OCI-LY7 (cell line): ENCODE data around the gene RNF133. TPM values are rescaled to one million over a fixed set of nuclear protein-coding genes. Genes with fewer than 3 reads are reported as not detected.

Source experiments
- BruUV-seq: library from RNA; stranded (reverse); fragments of 400-500 nt; replicated peaks from 2 replicates; lab custom pipeline; 2021; lab: Mats Ljungman, UMichigan
- CTCF ChIA-PET: fragments of 300-600 bp; sonication (Branson Sonifier 250); formaldehyde crosslinking; loops from one replicate; lab custom pipeline; 2022; ENCODE audit warnings: antibody characterized with exemption; ENCODE audit not compliant: unreplicated experiment; lab: Charles Lee
- POLR2A ChIA-PET: fragments of 300-600 bp; sonication (Branson Sonifier 250); formaldehyde crosslinking; loops from one replicate; lab custom pipeline; 2022; ENCODE audit warnings: antibody characterized with exemption; lab: Charles Lee
- DNase-seq: peaks from one replicate; pipeline ENCODE4 v3.0.0-alpha.2; 2015; ENCODE audit warnings: low spot score
- H2AFZ ChIP-seq: fragments of 200-600 bp; sonication (generic), shearing (Covaris generic); 2 replicates; pipeline ENCODE4 v1.6.1; 2014; ENCODE audit warnings: mild to moderate bottlenecking, antibody characterized with exemption, low read length, moderate library complexity
- H3K27ac ChIP-seq: fragments of 200-600 bp; sonication (generic); 2 replicates; pipeline ENCODE4 v1.5.1; 2014; ENCODE audit warnings: mixed run types, low read depth, mild to moderate bottlenecking, moderate library complexity, low read length, inconsistent platforms; ENCODE audit not compliant: poor library complexity, severe bottlenecking
- H3K36me3 ChIP-seq: fragments of 200-600 bp; sonication (generic); 2 replicates; pipeline ENCODE4 v1.6.1; 2014; ENCODE audit warnings: mild to moderate bottlenecking, antibody characterized with exemption, low read length, moderate library complexity, mixed read lengths; ENCODE audit not compliant: insufficient read depth
- H3K4me1 ChIP-seq: fragments of 200-600 bp; sonication (generic); 2 replicates; pipeline ENCODE4 v1.5.1; 2014; ENCODE audit warnings: mild to moderate bottlenecking, low read length; ENCODE audit not compliant: insufficient read depth, poor library complexity, severe bottlenecking
- H3K4me2 ChIP-seq: fragments of 200-600 bp; sonication (generic); 2 replicates; pipeline ENCODE4 v1.6.1; 2014; ENCODE audit warnings: mild to moderate bottlenecking, low read length
- H3K4me3 ChIP-seq: fragments of 200-600 bp; sonication (generic); 2 replicates; pipeline ENCODE4 v1.5.1; 2014; ENCODE audit warnings: mild to moderate bottlenecking, low read depth, low read length; ENCODE audit not compliant: poor library complexity, severe bottlenecking
- H3K79me2 ChIP-seq: fragments of 200-600 bp; sonication (generic); 2 replicates; pipeline ENCODE4 v1.6.1; 2016; ENCODE audit warnings: low read depth, mild to moderate bottlenecking, low read length, moderate library complexity, mixed read lengths; ENCODE audit not compliant: insufficient read depth
- H3K9me2 ChIP-seq: fragments of 200-600 bp; sonication (generic); 2 replicates; pipeline ENCODE4 v1.6.1; 2016; ENCODE audit warnings: mild to moderate bottlenecking, low read length, mixed read lengths; ENCODE audit not compliant: insufficient read depth
- H3K9me3 ChIP-seq: fragments of 200-600 bp; sonication (generic); 2 replicates; pipeline ENCODE4 v1.6.1; 2014; ENCODE audit warnings: mild to moderate bottlenecking, mixed run types, low read length, mixed read lengths
- H4K20me1 ChIP-seq: fragments of 200-600 bp; sonication (generic); 2 replicates; pipeline ENCODE4 v1.6.1; 2014; ENCODE audit warnings: mild to moderate bottlenecking, antibody characterized with exemption, low read length, moderate library complexity, mixed read lengths; ENCODE audit not compliant: insufficient read depth
- CTCF ChIP-seq: fragments of 200-600 bp; sonication (generic); conservative IDR thresholded peaks from 2 replicates; pipeline ENCODE4 v1.5.1; 2014; ENCODE audit warnings: mild to moderate bottlenecking, antibody characterized with exemption, low read length, moderate library complexity, mixed read lengths
- EZH2phosphoT487 ChIP-seq: fragments of 200-600 bp; sonication (generic); IDR thresholded peaks from 2 replicates; pipeline ENCODE4 v1.6.1; 2018; ENCODE audit warnings: low read depth, borderline replicate concordance, mild to moderate bottlenecking, mixed run types, antibody characterized with exemption, low read length, moderate library complexity, mixed read lengths
- intact Hi-C: fragments of 100-400 bp; cut with micrococcal nuclease; formaldehyde crosslinking; loops from one replicate; pipeline ENCODE4 v1.10.0; 2022; ENCODE audit not compliant: unreplicated experiment
- total RNA-seq, 2 experiments: library from RNA; depleted of rRNA in 1 of 2; stranded (reverse); fragments of >200 nt in 1 of 2; shearing (Covaris generic) in 1 of 2; gene quantifications; 2 replicates each; pipeline ENCODE4 v1.2.3, GENCODE V29; 2014 to 2022

The RNF133 gene
- total RNA-seq, 2 experiments from 2014 or later: not detected

DNA sequence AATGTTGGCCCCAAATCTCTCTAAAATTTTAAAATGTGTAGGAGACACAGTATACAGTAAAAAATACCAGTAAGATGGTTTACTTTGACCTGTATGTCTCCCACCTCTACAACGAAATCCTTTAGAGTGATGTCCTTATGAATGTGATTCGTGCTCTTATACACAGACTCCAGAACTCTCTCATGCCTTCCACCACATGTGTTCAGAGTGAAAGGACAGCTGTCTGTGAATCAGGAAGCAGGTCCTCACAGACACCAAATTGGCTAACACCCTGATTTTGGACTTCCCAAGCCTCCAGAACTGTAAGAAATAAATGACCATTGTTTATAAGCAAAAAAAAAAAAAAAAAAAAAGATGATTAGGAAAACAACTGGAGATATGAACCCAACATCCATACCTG is 35.2 kb downstream of the RNF133 start:
- BruUV-seq: no TSS peak
- intact Hi-C loops: no loop called here

DNA sequence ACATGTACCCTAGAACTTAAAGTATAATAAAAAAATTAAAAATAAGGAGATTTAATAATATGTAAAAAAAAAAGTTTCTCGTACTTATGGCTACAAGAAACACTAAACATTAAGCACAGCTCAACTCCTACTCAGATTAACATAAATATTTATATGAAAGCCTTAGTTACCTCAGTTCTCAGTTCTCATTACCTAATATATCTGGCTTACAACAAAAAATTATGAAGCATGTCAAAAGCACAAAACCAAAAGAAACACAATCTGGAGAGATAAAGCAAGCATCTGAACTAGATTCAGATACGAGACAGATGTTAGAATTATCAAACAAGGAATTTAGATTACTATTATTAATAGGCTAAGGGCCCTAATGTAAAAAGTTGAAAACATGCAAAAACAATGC is 40.1 kb downstream of the RNF133 start:
- CTCF ChIA-PET: no interaction called here
- H3K4me3 ChIP-seq: no peak overlapping the region
- POLR2A ChIA-PET: no interaction called here
- no peaks in the 10 kb centered on the region for H3K4me1 ChIP-seq
- BruUV-seq: no TSS peak
- no peaks in the 10 kb centered on the region for H3K9me3 ChIP-seq
- no peaks in the 10 kb centered on the region for H3K36me3 ChIP-seq
- no peak overlapping the region for H3K4me2 ChIP-seq
- no peaks in the 10 kb centered on the region for H4K20me1 ChIP-seq
- no peak overlapping the region for H3K27ac ChIP-seq
- intact Hi-C loops: no loop called here
- H2AFZ ChIP-seq: no peak overlapping the region
- TF ChIP-seq EZH2phosphoT487: no peak
- no peak for TF ChIP-seq CTCF
- DNase-seq: no peak
- no peaks in the 10 kb centered on the region for H3K79me2 ChIP-seq
- H3K9me2 ChIP-seq: no peaks in the 10 kb centered on the region

More for the DNA sequence above, 35.2 kb downstream of the RNF133 start:
- no peaks in the 10 kb centered on the region for H3K79me2 ChIP-seq
- no peaks in the 10 kb centered on the region for H3K4me1 ChIP-seq
- POLR2A ChIA-PET: no interaction called here
- no peaks in the 10 kb centered on the region for H3K9me2 ChIP-seq
- TF ChIP-seq CTCF (no peak), EZH2phosphoT487 (no peak)
- no peaks in the 10 kb centered on the region for H3K36me3 ChIP-seq
- no peak overlapping the region for H3K4me3 ChIP-seq
- H4K20me1 ChIP-seq: no peaks in the 10 kb centered on the region
- no peak for DNase-seq
- H3K9me3 ChIP-seq: no peaks in the 10 kb centered on the region
- H3K4me2 ChIP-seq: no peak overlapping the region
- H3K27ac ChIP-seq: no peak overlapping the region
- no peak overlapping the region for H2AFZ ChIP-seq
- CTCF ChIA-PET: no interaction called here

DNA sequence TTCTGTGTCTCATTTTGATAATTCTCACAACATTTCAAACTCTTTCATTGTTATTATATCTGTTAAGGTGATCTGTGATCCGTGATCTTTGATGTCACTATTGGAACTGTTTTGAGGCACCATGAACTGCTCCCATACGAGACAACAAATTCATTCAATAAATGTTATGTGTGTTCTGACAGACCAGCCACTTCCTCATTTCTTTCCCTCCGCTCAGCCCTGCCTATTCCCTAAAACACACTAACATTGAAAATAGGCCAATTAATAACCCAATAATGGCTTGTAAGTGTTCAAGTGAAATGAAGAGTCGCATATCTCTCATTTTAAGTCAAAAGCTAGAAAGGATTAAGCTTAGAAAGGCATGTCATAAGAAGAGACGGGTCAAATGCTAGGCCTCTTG is 45.2 kb downstream of the RNF133 start:
- no peaks in the 10 kb centered on the region for H3K4me1 ChIP-seq
- intact Hi-C loops: no loop called here
- ChIA-PET POLR2A (interaction anchor here (1.1 kb wide), 1 partner anchor 15 kb away, joined by 3 read pairs; no protein-coding TSS in a partner anchor), CTCF (no interaction called here)
- H2AFZ ChIP-seq: no peak overlapping the region
- H3K27ac ChIP-seq: no peak overlapping the region
- H3K79me2 ChIP-seq: no peaks in the 10 kb centered on the region
- H3K4me3 ChIP-seq: no peak overlapping the region
- no peaks in the 10 kb centered on the region for H4K20me1 ChIP-seq
- no peaks in the 10 kb centered on the region for H3K9me3 ChIP-seq
- no peak for DNase-seq
- TF ChIP-seq EZH2phosphoT487: no peak
- TF ChIP-seq CTCF: no peak
- H3K4me2 ChIP-seq: no peak overlapping the region
- no peaks in the 10 kb centered on the region for H3K36me3 ChIP-seq
- no TSS peak for BruUV-seq
- H3K9me2 ChIP-seq: no peaks in the 10 kb centered on the region
